ENCODE measurements around the gene NIN. TPM values are rescaled to one million over a fixed set of nuclear protein-coding genes. Genes with fewer than 3 reads are reported as not detected.

NIN gene
- total RNA-seq, 4 donors from 2014 or later: 16.2 to 49.3 (median 29.2) TPM

- in situ Hi-C loops (cut with MboI; ENCODE audit: low sequenced_read_pairs in 4 of 4) (loop anchor here in 2 of 4 donors (5.0 to 10.0 kb wide), 3 partner anchors 72 to 254 kb away; no protein-coding TSS in a partner anchor), intact Hi-C loops (cut with DNase I; ENCODE audit: low total_unique reads) (no loop called here)
- no peaks in the 10 kb centered on the region for H3K27me3 ChIP-seq
- DNase-seq: no peak
- no peak overlapping the region for H3K4me3 ChIP-seq
- no peak overlapping the region for H3K27ac ChIP-seq
- no peaks in the 10 kb centered on the region for H3K9me3 ChIP-seq
- no peak for ATAC-seq
- H3K36me3 ChIP-seq: no peaks in the 10 kb centered on the region
- peaks cover 7 to 10% of the 10 kb centered on the region in 2 donors for H3K4me1 ChIP-seq
- no peak for TF ChIP-seq POLR2A (IDR thresholded peaks at IDR 0.05)
- TF ChIP-seq CTCF (IDR thresholded peaks at IDR 0.05 in 4 of 5, conservative IDR thresholded peaks at IDR 0.05 in 1 of 5): no peak
Observed at GRCh38 chr14:50856660-50857059, 25.7 kb upstream of the NIN start.

- intact Hi-C loops (cut with DNase I; ENCODE audit: low total_unique reads): no loop called here
- in situ Hi-C loops (cut with MboI; ENCODE audit: low sequenced_read_pairs in 4 of 4): loop anchor here in 2 of 4 donors (5.0 to 10.0 kb wide), 3 partner anchors 71 to 253 kb away; no protein-coding TSS in a partner anchor
- H3K27ac ChIP-seq: no peak overlapping the region
- DNase-seq: no peak
- ATAC-seq: no peak
- TF ChIP-seq CTCF (IDR thresholded peaks at IDR 0.05 in 4 of 5, conservative IDR thresholded peaks at IDR 0.05 in 1 of 5): no peak
- TF ChIP-seq POLR2A (IDR thresholded peaks at IDR 0.05): no peak
- H3K36me3 ChIP-seq: no peaks in the 10 kb centered on the region
- H3K9me3 ChIP-seq: no peaks in the 10 kb centered on the region
- peaks cover 7 to 10% of the 10 kb centered on the region in 2 donors for H3K4me1 ChIP-seq
- H3K4me3 ChIP-seq: no peak overlapping the region
- no peaks in the 10 kb centered on the region for H3K27me3 ChIP-seq
Observed at GRCh38 chr14:50855558-50855957, 24.6 kb upstream of the NIN start.

- Histone ChIP-seq H3K36me3 (no peaks in the 10 kb centered on the region), H3K27me3 (no peaks in the 10 kb centered on the region), H3K9me3 (no peaks in the 10 kb centered on the region), H3K4me3 (no peak overlapping the region), H3K27ac (no peak overlapping the region), H3K4me1 (peaks cover 3 to 5% of the 10 kb centered on the region in 2 donors)
- intact Hi-C loops (cut with DNase I; ENCODE audit: low total_unique reads) (no loop called here), in situ Hi-C loops (cut with MboI; ENCODE audit: low sequenced_read_pairs in 4 of 4) (loop anchor here in 2 of 4 donors (10.0 kb wide), 2 partner anchors 70 to 250 kb away; no protein-coding TSS in a partner anchor)
- TF ChIP-seq POLR2A (IDR thresholded peaks at IDR 0.05) (no peak), CTCF (IDR thresholded peaks at IDR 0.05 in 4 of 5, conservative IDR thresholded peaks at IDR 0.05 in 1 of 5) (no peak)
- DNase-seq (no peak), ATAC-seq (no peak)
Observed at GRCh38 chr14:50854521-50854920, 23.6 kb upstream of the NIN start.

- no peak for TF ChIP-seq POLR2A (IDR thresholded peaks at IDR 0.05)
- TF ChIP-seq CTCF (IDR thresholded peaks at IDR 0.05 in 4 of 5, conservative IDR thresholded peaks at IDR 0.05 in 1 of 5): no peak
- intact Hi-C loops (cut with DNase I; ENCODE audit: low total_unique reads): no loop called here
- ATAC-seq (no peak), DNase-seq (no peak)
- in situ Hi-C loops (cut with MboI; ENCODE audit: low sequenced_read_pairs in 4 of 4): loop anchor here in 2 of 4 donors (10.0 kb wide), 2 partner anchors 69 to 249 kb away; no protein-coding TSS in a partner anchor
- Histone ChIP-seq H3K4me1 (no peaks in the 10 kb centered on the region), H3K27me3 (no peaks in the 10 kb centered on the region), H3K4me3 (no peak overlapping the region), H3K9me3 (no peaks in the 10 kb centered on the region), H3K36me3 (no peaks in the 10 kb centered on the region), H3K27ac (no peak overlapping the region)
Observed at GRCh38 chr14:50853891-50854290, 22.9 kb upstream of the NIN start.
